ENCODE results near the gene TRAK1.
"Not testable (repeated sequence)": the region's sequence is repeated elsewhere in the genome, so short reads cannot be mapped to it uniquely, and the experiment has no call there.

TRAK1 gene

DNA sequence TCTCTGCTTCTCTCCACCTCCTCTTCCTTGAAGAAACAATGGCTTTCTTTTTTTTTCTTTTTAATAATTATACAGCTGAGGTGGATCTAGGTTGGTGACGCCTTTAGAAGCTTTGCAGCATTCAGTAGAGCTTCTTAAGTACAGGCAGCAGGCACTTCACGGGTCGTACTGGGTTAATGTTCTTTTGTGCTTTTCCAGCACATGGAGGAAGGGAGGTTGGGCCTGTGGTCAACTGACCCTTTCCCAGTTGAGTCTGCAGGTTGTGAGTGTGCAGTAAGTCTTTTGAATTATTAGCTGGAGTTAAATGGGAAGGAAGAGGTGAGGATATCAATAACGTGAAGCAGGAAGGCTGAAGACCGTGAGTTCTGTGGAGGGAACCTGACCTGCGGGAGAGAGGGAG lies 7.0 kb downstream of the TRAK1 start:
- no peak for DNase-seq

DNA sequence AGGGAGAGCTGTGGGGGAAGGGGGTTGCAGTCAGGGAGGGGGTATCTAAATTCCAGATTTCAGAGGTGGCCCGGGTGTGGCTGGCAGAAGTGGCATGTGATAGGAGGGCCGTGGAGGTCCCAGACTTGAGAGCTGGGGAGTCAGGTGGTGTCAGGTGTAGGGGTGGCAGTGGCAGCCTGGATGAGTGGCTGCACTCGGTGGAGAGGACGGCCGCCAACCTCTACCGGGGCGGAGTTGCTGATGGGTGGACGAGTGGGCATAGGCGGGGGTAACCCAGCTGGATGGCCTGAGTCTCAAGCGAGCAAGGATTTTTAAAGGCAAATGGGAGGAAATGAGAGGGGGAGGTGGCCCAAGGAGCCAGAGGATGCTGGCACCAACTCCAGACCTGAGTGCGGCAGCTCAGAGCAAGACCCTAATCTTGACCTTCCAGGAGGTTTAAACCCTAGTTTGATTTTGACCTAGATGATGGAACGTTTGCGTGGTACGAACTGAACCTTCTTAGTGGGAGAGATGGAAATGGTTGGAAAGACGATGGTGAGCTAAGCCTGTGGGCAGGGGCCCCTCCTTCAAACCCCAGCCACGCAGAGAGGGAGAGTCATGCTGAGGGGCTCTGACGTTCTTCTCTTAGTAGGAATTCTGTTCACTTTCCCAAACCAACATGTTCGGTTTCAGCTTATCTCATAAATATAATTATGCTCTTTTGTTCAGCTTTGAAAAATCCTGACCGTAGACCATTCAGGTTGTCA lies 8.0 kb downstream of the TRAK1 start:
- no peak for DNase-seq

DNA sequence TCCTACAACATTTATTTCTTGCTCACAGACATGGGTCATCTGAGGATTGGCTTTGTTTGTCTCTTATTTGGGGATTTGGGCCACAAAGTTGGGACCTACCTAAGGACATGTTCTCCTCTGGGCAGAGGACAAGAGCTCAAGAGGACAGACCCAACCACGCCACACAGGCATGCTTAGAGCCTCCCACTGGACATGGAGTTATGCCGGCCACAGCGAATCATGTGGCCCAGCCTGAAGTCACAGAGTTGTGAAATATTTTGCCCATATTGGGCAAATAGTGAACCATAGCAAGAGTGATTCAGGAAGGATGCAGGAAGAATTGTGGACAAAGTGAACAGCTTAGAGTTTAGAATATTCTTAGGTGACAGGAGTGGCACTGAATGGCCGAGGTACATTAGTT lies 9.9 kb downstream of the TRAK1 start:
- no peak for DNase-seq

DNA sequence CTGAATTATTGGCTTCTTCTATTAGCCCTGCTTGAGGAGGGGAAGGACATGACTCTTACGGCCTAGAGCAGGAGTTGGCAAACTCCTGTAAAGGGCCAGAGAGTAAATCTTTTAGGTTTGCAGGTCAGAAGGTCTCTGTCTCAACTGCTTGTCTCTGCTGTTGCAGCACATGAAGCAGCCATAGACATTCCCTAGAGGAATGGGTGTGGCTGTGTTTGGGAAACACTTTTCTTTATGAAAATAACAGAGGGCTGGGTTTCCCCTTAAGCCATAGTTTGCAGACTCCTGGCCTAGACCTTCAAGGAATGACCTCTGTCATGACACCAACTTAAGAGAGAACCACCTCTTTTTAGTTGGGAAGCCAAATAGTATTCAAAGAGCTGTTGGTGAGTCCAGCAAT lies 10.3 kb downstream of the TRAK1 start:
- no peak for DNase-seq

DNA sequence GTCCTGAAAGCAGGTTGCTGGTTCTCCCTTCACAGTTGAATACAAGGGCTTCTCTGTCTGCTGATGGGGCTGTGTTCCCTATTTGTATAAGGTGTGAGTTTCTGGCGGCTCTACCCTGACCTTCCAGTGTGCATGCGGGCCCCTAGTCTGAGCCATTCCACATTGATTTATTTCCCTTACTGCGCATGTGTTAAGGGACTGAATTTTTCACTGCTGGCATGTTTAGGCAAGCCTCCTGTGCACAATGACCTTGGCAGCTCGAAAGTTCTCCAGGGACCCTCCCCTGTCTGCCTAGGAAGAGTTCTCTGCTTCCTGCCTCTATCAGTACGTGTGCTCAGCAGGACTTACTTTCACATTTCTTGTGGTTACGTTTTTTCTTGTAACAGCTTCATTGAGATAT lies 11.4 kb downstream of the TRAK1 start:
- DNase-seq, result no peak

DNA sequence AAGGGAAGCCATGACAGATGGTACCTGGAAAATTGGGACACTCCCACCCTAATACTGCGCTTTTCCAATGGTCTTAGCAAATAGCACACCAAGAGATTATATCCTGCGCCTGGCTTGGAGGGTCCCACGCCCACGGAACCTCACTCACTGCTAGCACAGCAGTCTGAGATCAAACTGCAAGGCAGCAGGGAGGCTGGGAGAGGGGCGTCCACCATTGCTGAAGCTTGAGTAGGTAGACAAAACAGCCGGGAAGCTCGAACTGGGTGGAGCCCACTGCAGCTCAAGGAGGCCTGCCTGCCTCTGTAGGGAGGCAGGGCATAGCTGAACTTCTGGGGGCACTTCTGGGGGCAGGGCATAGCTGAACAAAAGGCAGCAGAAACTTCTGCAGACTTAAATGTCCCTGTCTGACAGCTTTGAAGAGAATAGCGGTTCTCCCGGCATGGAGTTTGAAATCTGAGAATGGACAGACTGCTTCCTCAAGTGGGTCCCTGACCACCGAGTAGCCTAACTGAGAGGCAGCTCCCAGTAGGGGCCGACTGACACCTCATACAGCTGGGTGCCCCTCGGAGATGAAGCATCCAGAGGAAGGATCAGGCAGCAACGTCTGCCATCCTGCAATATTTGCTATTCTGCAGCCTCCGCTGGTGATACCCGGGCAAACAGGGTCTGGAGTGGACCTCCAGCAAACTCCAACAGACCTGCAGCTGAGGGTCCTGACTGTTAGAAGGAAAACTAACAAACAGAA lies 12.9 kb downstream of the TRAK1 start:
- not testable (repeated sequence) for DNase-seq

DNA sequence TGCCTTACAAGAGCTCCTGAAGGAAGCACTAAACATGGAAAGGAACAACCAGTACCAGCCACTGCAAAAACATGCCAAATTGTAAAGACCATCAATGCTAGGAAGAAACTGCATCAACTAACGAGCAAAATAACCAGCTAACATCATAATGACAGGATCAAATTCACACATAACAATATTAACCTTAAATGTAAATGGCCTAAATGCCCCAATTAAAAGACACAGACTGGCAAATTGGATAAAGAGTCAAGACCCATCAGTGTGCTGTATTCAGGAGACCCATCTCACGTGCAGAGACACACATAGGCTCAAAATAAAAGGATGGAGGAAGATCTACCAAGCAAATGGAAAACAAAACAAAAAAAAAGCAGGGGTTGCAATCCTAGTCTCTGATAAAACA lies 14.8 kb downstream of the TRAK1 start:
- not testable (repeated sequence) for DNase-seq

DNA sequence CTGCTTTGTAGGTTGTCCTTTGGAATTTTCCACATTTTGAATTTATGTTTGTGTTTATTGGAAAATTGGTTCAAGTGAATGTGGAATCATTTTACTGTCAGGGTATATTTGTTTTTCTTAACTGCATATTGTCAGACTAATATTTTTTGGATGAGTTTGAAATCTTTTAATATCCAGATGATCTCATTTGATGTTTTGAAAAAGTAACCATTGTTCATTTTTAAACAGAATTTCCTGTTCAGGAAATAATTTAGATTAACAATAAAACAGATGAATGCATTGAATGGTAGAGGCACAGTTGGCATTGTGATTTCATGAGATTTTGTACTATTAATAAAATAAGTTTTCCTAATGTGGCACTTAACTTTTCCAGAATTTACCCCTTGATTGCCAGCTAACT lies 15.5 kb downstream of the TRAK1 start:
- DNase-seq, result no peak

DNA sequence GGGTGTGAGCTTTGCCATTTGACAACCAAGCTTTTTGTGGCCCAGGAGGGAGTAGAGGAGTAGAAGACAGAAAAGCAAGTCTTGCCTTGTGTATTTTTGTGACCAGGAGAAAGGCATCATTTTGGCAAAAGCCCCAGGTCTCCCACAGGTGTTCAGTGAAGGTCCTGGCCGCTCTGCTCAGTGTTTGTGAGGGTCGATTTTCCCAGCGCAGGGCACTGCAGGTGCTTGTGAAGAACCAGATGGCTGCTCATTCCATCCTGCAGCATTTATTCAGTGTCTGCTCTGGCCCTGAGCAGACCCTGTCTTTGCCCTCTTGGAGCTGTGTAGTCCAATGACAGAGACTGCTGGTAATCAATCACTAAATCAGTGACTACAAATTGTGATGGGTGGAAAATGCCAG lies 19.5 kb downstream of the TRAK1 start:
- no peak for DNase-seq

DNA sequence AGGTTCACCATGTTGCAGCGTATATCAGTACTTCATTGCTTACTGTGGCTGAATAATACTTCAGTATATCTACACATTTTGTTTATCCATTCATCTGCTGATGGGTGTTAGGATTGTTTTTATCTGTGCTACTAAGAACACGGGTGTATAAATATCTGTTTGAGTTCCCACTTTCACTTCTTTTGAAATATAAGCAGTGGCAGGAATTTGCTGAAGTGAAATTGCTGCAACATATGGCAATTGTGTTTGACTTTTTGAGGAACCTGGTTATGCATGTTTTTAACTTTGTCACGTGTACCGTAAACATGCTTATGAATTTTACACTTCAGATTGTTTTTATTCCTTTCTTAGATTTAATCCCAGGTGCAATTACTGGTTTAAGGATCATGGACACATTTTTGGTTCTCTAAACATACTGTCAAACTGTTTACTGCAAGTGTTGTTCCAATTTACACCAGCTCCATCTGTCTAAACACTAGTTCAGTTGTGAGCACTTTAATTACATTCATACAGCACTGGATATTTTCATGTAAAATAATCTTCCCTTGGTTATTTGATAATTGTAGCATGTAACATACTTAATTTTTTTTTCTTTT lies 23.1 kb downstream of the TRAK1 start:
- DNase-seq, result no peak

DNA sequence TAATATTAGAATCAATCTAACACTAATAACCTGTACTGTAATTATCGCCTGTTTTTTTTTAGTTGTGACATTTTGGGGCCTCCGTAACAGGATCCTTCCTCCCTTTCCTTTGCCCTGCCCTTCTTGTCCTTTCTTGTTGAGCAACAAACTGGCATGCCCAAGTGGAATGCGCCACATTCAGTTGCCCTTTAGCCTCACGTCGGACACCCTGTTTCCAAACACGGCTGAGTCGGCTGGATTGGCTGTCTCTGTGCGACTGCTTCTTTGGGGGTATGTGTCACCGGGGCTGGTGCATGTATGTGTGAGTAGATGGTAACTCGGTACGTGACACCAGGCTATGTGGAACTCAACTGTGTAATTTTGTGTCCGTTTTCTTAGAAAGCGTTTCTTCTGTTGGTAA lies 24.1 kb downstream of the TRAK1 start:
- DNase-seq, result no peak

DNA sequence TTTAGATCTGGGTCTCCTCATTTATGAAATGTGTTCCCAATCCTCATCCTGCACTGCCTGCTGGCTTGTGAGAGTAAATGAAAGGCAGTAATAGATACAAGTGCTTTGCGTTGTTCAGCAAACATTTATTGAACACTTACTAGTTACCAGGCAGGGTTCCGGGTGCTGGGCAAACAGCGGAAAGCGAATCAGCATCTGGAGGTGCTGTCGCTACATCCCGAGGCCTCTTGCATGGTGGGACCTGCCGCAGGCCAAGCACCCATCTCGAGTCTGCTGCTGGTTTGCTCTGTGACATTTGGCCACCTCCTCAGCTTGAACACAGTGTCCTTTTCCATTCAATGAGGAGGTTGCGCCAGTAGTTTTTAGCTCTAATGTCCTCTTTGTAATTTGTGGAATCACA lies 24.8 kb downstream of the TRAK1 start:
- no peak for DNase-seq

DNA sequence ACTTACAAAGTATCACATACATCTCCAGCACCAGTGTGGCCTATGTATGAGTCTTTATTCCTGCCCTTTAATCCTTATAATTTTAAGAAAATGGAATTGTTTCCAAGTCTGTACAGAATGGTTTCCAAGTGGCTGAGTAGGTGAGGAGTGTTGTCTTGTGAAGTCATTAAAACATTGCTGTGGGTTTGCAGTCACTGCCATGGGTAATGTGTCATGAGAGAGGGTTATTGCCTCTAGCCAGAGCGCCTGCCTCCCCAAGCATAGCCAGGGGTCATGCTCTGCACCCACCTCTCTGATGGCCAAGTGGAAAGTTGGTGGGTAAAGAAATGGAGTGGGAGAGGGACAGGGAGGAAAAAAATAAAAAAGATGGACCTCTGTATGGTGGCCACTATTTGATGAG lies 25.3 kb downstream of the TRAK1 start:
- DNase-seq, result no peak

DNA sequence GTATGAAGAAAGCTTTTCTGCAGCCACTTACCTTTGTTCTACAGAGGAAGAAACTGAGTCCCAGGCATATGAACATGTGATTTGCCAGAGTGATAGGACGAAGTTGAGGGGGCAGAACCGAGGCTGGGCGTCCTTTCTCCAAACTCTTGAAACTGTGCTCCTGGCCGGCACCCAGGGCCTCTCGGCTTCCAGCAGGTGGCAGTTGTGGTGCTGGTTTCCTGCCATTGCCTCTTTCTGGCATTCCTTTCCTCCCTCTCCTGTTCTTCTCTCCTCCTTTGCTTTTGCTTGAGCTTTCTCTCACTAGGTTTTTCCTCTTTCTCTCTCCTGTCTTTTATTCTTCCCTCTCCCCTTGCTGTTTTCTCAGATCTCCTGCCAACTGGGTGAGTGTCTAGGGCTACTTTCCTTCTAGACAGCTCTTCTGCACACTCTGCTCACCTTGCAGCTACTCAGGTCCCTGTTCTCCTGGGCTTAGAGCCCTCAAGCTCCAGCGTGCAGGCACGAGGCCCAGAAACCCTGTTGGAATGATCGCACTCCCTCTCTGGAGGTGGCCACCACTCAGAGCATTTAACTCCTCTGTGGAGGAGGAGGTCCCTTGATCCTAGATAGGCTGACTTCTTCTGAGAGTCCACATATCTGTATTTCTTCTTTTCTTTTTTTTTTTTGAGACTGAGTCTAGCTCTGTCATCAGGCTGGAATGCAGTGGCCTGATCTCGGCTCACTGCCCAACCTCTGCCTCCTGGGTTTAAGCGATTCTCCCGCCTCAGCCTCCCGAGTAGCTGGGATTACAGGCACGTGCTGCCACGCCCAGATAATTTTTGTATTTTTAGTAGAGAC lies 26.2 kb downstream of the TRAK1 start:
- DNase-seq, result no peak

DNA sequence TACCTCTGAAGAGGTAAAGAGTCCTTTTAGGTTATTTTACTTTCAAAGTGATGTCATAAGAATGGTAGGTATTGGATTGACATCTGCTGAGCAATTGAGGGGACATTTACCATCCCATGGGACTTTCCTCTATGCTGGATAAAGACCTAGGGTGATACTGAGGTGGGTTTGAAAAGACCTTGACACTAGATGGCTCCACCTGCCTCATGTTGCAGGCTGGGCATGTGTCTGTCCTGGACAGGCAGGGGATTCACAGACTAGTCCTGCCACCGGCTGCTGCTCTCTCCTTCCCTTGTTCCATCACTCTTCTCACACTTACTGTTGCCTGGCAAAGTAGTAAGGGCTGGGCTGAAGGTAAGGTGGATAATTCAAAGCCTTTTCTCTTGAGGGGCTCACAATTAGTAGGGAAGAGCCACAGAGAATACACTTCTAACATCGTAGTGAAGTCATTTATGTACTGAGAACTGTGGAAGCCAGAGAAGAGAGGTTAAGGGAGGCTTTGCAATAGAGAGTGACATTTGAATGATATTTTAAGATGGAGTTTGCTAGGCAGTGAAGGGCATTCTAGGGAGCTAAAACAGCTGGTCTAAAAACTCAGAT lies 27.7 kb downstream of the TRAK1 start:
- DNase-seq, result no peak

DNA sequence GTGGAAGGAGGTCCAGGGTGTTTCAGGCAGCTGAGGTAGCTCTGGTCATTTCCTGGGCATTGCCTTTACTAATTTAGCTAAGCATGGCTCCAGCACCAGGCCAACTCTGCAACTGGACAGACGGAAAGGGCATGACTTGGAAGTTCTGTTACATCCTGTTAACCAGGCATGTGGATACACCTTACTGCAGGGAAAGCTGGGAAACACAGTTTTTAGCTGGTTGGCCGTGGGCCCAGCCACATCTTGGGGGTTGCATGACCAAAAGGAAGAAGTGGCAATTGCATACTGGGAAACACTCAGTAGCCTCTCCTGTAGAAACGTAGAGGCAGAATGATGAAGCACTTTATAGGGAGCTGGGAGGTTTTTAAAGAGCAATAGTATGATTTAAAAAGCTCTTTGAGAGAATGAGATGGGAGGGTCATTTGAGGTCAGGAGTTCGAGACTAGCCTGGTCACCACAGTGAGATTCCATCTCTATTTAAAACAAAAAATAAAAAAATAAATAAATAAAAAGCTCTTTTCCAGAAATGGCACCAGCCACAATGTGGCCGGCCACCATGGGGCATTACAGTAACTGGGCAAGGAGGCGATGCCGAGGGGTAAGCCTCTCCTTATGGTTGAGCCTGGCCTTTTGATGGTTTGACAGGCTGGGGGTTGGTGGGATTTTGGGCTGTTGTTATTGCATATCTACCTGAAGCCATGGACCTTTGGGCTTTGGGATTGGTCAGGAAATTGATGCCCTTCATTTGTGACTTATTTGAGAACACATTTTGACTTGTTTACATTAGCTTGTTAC lies 28.6 kb downstream of the TRAK1 start:
- DNase-seq, result no peak

DNA sequence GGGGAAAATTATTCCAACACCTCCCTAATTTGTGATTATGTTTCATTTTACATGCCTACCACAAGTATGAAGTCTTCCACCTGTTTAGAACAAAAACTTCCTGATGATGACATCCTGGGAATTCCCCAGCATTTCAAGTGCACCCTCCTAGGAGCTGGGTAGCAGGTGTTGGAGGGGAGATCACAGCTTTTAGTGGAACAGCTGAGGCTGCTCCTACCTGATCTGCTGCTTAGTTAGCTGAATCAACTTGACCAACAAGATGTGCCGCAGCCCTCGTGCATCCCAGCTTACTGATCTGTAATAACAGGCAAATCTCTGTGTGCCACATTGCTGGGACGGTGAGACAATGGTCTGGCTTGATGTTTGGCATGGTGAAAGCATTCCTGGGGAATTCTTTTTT lies 29.7 kb downstream of the TRAK1 start:
- DNase-seq, result no peak

DNA sequence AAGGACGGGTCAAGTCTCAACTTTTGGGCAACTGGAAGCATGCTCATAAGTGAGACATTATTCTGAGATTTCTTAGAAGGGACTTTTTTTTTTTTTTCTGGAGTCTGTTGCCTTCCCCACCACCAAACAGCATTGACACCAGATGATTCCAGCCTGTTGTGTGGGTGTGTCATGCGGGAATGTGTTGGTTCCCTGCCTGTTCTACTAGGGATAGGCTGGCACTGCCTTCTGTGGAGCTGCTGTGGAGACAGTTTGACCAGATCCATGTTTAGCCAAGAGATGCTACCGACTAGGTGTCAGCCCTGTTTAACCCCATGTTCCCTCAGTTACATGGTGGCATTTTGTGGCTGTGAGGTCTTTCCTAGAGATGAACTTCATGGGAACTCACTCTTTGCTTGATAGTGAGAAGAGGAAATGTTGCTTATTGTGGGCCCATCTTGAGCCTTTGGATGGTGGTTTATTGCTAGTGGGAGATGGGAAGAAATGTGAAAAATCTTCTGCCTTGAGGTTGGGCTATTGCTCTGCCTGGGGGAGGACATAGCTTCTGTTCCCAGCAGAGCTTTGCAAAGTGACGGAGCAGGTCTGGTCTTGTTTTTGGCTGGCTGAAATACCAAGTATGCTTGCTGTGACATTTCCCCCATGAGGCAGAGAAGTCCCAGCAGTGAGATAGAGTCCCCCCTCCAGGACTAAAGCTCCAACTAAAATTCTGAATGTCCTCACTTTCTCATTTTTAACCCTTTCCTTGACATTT lies 31.3 kb downstream of the TRAK1 start:
- DNase-seq, result no peak

DNA sequence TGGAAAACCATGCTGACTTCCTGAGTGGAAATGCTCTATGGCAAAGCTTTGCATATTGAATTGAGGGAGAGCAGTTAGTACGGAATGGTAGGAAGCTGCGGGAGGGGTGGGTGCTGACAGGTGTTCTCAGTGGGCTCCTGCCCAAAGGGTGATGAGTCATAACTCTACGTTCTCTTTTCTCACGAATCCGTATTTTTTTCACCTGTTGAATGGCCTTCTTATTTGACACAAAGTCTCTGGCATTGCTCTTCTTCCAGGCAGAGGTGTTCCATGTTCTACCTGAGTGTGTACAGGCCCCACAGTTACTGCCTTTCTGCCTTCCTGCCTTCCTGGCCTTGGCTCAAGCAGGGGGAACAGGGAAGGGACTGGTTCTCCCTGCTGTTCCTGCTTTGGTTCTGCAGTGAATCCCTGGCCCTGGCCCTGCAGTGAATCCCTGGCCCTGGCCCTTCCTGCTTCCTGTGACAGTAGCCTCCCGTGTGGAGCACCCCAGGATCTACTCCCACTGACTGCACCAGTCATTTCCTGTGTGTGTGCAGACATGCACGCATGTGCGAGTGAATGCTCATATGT lies 31.9 kb downstream of the TRAK1 start:
- DNase-seq, result no peak

DNA sequence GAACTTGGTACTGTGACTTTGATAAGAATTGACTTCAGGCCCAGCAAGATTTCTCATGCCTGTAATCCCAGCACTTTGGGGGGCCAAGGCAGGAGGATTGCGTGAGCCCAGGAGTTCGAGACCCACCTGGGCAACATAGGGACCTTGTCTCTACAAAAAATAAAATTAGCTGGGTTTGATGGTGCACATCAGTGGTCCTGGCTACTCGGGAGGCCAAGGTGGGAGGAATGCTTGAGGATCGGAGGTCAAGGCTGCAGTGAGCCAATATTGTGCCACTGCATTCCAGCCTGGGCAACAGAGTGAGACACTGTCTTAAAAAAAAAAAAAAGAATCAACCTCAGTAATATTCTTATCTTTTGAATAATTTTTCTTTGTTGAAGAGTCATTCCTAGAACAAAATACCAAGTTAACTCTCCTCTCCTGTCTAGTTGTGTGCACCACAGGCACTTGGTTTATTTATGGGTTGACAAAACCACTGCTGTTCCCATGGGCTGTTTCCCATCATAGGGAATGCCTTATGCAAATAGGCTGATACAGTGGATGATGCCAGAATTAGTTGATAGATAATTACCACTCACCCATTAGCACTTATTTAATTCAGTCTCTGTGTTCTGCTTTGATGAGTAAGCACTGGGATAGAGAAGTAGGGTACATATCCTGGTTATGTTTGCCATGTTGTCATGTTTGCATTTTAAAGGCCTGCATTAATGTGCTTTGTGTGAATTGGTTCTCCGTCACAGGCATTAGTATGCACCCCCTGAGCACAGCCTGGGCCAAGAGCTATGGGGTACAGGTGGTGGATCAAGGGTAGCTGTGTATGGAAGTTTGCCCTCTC lies 32.9 kb downstream of the TRAK1 start:
- DNase-seq, result no peak

Data from activated CD8-positive, alpha-beta memory T cell treated with anti-CD3 and anti-CD28 coated beads, Interleukin-2, amount 50 U/mL, for 48 hours (primary cell).